Activated naive CD4-positive, alpha-beta T cell treated with anti-CD3 and anti-CD28 coated beads, Interleukin-2, amount 50 U/mL, for 24 hours (primary cell): ENCODE results near the gene RAB3IP.

Experiments used
- H3K27ac Mint-ChIP-seq: one replicate; pipeline ENCODE4 v1.8.0; 2021; ENCODE audit warnings: mild to moderate bottlenecking, mixed read lengths
- H3K27me3 Mint-ChIP-seq: one replicate; pipeline ENCODE4 v1.8.0; 2021; ENCODE audit warnings: mixed read lengths
- H3K36me3 Mint-ChIP-seq: one replicate; pipeline ENCODE4 v1.8.0; 2021; ENCODE audit warnings: mixed read lengths
- H3K4me1 Mint-ChIP-seq: one replicate; pipeline ENCODE4 v1.8.0; 2021; ENCODE audit warnings: mixed read lengths
- H3K4me3 Mint-ChIP-seq: one replicate; pipeline ENCODE4 v1.8.0; 2021; ENCODE audit warnings: mild to moderate bottlenecking, mixed read lengths
- H3K9me3 Mint-ChIP-seq: one replicate; pipeline ENCODE4 v1.8.0; 2021; ENCODE audit warnings: mixed read lengths

RAB3IP gene, protein sequence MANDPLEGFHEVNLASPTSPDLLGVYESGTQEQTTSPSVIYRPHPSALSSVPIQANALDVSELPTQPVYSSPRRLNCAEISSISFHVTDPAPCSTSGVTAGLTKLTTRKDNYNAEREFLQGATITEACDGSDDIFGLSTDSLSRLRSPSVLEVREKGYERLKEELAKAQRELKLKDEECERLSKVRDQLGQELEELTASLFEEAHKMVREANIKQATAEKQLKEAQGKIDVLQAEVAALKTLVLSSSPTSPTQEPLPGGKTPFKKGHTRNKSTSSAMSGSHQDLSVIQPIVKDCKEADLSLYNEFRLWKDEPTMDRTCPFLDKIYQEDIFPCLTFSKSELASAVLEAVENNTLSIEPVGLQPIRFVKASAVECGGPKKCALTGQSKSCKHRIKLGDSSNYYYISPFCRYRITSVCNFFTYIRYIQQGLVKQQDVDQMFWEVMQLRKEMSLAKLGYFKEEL

GRCh38 chr12:69738351-69739286 is at the start of gene RAB3IP:
TSS of gene RAB3IP (plus strand) at chr12:69738860. CDS start at chr12:69755409, 16,549 bp downstream.
- Mint-ChIP-seq H3K9me3 (no peaks in the 10 kb centered on the region), H3K27ac (peak within 1 kb of the TSS; percentile 49), H3K36me3 (no peaks in the 10 kb centered on the region), H3K4me1 (peaks cover 34% of the 10 kb centered on the region), H3K27me3 (no peaks in the 10 kb centered on the region), H3K4me3 (peak within 1 kb of the TSS; percentile 93)

DNA sequence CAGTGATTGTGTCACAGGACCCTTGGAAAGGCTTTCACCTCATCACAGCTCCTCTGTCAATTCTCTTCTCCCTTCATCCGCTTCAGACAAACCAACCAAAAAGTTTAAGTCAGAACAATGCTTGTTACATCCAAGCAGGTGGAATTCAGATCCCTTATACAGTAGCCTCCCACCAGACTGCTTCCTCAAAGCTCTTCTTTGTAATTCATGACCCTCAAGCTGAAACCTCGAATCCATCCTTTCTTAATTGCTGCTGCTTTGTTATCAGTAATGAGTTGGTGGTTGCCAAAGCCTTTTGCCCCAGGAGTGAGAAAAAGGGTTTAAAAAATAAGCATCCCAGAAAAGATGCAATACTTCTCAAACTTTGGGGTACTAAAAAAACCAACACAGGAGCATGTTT is 49.0 kb upstream of the RAB3IP start:
- Mint-ChIP-seq H3K4me3 (no peak overlapping the region), H3K36me3 (no peaks in the 10 kb centered on the region), H3K9me3 (no peaks in the 10 kb centered on the region), H3K27ac (no peak overlapping the region), H3K27me3 (peaks cover 4% of the 10 kb centered on the region), H3K4me1 (peaks cover 8% of the 10 kb centered on the region)

DNA sequence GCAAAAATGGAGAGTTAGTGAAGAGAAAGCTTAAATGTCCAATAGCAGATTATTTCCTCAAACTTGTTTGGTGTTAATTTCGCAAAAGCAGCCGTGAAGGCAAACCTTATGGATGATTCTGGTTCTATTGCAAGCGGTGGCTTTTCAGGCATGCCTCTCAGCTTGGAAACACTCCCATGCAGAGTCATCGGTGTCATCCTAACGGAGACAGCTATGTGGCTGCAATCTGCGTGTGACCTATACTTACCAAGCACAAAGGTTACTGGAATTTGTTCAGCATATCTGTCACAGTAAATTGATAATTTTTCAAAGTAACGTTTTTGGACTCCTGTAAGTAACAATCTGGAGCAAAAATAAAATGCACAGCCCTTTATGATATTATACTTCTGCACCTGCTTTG is 44.5 kb upstream of the RAB3IP start:
- no peak overlapping the region for H3K4me3 Mint-ChIP-seq
- H3K36me3 Mint-ChIP-seq = no peaks in the 10 kb centered on the region
- no peak overlapping the region for H3K27ac Mint-ChIP-seq
- H3K4me1 Mint-ChIP-seq = peaks cover 6% of the 10 kb centered on the region
- H3K9me3 Mint-ChIP-seq = no peaks in the 10 kb centered on the region
- peaks cover 4% of the 10 kb centered on the region for H3K27me3 Mint-ChIP-seq

DNA sequence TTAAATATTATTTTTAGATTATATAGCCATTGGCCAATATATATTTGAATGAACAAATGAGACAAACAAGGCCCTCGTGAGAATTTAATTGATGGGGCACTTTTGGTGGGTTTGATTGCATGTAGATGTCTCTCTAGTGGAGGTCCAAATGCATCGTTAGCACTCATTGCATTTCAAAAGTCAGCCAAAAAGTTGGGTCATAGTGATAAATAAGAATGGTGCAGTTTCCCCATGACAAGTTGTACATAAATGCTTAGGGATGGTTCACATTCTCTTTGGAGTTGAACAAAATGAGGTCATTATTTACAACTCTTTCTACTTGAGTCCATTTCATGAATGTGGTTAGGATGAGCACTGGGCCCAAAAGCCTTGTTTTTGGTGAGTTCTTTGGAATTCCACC is 40.6 kb upstream of the RAB3IP start:
- Mint-ChIP-seq H3K4me1 (no peaks in the 10 kb centered on the region), H3K4me3 (no peak overlapping the region), H3K36me3 (no peaks in the 10 kb centered on the region), H3K27ac (no peak overlapping the region), H3K9me3 (no peaks in the 10 kb centered on the region), H3K27me3 (no peaks in the 10 kb centered on the region)

DNA sequence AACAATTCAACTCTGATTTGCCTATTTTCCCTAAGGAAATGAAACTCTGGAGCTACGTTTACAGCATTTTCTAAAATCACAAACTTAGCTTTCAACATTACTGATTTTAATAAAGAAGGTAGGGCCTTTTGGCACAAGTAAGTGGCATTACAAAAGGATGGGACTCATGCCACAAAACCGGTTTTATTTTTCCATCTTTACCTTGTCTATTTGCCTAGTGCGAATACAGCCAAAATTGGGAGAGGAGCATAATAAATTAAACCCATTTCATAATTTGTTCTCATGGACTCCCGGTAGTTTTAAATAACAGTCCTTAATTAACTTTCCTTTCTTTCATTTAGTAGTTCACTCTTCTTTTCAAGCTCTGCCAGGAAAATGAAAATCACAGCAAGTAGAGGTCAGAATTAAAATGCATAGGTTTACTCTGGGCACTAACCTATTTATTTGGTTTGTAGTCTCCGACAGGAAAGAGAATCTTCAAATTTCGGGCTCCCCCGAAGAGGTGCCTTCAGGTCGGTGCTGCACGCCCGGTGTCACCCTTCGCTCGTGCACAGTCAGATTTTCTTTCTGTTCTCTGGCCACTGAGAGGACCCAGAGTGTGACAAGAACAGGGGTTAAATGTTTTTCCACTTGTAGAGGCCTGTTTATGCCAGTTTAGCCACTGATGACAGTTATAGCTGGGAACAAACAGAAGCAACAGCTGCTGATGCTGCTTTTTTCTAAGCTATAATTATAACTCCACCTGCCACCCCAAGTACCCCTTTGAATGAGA is 39.7 kb upstream of the RAB3IP start, which contains the start of gene BEST3:
TSS of gene BEST3 (minus strand) at position 535 of the 772 bp plus-strand sequence. CDS start 1,505 bp downstream, outside the sequence.
- H3K4me1 Mint-ChIP-seq = no peaks in the 10 kb centered on the region
- H3K27me3 Mint-ChIP-seq = no peaks in the 10 kb centered on the region
- H3K9me3 Mint-ChIP-seq = no peaks in the 10 kb centered on the region
- no peak within 1 kb of the TSS for H3K27ac Mint-ChIP-seq
- H3K36me3 Mint-ChIP-seq = no peaks in the 10 kb centered on the region
- H3K4me3 Mint-ChIP-seq = no peak within 1 kb of the TSS

DNA sequence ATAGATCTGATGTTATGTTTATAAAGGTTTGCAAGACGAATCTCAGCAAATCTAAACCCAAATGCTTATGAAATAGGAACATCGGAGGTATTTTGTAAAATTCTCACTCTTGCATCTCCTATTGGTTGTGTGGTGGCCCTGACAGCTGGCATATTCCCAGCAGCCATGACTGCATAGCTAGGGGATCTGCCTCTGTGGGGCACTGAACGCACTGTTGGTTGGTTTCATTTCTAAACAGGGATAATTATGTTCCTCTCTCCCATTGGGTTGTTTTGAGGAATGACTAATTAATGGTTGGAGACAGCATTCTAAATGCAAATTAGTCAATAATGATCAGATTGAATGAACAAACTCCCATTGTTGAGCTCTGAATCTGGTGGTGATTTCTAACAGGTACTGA is 36.8 kb upstream of the RAB3IP start:
- no peak overlapping the region for H3K27ac Mint-ChIP-seq
- no peaks in the 10 kb centered on the region for H3K4me1 Mint-ChIP-seq
- no peaks in the 10 kb centered on the region for H3K9me3 Mint-ChIP-seq
- H3K4me3 Mint-ChIP-seq = no peak overlapping the region
- no peaks in the 10 kb centered on the region for H3K36me3 Mint-ChIP-seq
- peaks cover 6% of the 10 kb centered on the region for H3K27me3 Mint-ChIP-seq

DNA sequence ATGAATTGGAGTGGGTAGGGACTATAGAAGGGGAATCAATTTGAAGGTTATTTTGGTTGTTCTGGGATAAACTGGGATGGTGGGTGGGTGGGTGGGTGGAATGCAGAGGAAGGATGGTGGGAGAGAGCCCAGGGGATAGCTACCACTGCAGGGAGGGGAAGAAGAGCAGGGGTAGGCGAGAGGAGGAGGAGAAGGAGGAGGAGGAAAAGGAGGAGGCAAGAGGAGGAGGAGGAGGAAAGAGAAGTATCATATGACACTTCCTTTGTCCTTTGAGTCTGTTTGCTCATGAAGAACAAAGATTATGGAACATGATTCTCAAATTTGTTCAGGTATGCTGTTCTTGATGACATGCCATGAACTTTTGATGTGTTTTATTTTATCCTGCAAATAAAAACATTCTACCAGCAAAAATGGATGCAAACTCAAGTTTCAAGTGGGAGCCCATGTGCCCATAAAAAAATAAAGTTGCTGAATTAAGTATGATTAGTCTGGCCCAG is 35.5 kb upstream of the RAB3IP start:
- Mint-ChIP-seq H3K9me3 (no peaks in the 10 kb centered on the region), H3K4me1 (no peaks in the 10 kb centered on the region), H3K27me3 (peaks cover 13% of the 10 kb centered on the region), H3K36me3 (no peaks in the 10 kb centered on the region), H3K27ac (no peak overlapping the region), H3K4me3 (no peak overlapping the region)

DNA sequence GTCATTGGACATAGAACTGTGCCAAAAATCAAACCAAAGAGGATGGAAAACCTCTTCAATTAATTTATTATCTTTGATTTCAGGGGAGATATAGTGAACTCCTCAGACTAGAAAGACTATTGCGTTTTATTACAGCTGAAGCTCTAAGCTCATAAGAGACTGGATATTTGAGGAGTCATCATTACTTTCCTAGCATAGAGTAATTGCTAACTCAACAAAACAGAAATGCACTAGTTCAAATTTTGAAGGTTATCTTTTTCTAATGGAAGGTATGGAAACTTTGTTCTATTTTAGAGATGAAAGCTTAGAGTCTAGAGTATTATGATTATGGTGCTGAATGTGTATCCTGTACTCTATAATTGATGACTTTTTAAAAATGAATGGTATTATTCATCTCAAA is 34.3 kb upstream of the RAB3IP start:
- Mint-ChIP-seq H3K27me3 (peaks cover 20% of the 10 kb centered on the region), H3K9me3 (peaks cover 4% of the 10 kb centered on the region), H3K27ac (no peak overlapping the region), H3K36me3 (no peaks in the 10 kb centered on the region), H3K4me3 (no peak overlapping the region), H3K4me1 (no peaks in the 10 kb centered on the region)

GRCh38 chr12:69708649-69709048 is 30.0 kb upstream of the RAB3IP start:
- Mint-ChIP-seq H3K27me3 (peaks cover 23% of the 10 kb centered on the region), H3K27ac (no peak overlapping the region), H3K9me3 (peaks cover 4% of the 10 kb centered on the region), H3K36me3 (no peaks in the 10 kb centered on the region), H3K4me3 (no peak overlapping the region), H3K4me1 (no peaks in the 10 kb centered on the region)

DNA sequence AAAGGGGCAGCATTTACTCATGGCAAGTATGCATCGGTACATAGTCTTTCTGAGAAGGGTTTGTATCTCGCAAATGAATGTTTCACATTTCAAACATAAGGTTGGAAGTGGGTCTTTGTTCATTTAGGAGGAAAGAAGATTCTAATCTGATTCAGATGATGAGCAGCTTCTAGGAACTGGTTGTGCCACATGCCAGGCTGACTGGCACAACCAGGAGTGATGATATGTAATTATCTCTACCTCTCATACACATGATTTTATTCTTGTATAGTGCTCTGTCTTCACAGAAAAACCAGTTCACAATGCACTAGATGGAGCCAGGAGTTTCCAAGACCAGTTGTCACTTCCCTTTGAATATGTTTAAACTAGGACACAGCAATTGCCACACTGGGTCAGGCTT is 25.8 kb upstream of the RAB3IP start:
- Mint-ChIP-seq H3K4me3 (no peak overlapping the region), H3K4me1 (no peaks in the 10 kb centered on the region), H3K9me3 (peaks cover 4% of the 10 kb centered on the region), H3K36me3 (no peaks in the 10 kb centered on the region), H3K27me3 (peaks cover 14% of the 10 kb centered on the region), H3K27ac (no peak overlapping the region)

DNA sequence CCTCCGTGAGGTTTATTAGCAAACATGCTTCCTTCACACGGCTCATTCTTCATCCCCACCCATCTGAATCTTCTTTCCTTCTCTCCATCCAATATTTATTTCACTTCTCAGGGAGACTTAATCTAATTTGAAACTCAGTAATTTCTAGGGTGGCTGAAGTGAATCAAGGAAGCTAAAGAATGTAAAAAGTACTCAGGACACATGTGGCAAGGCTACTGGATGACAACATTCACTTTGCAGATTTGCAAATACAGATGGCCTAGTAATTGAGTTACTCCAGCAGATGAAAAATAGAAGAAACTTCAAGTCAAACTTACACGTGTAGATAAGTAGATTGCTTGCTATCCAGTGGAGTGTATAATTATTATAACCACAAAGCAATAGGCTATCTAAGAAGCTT is 24.1 kb upstream of the RAB3IP start:
- peaks cover 6% of the 10 kb centered on the region for H3K27me3 Mint-ChIP-seq
- no peaks in the 10 kb centered on the region for H3K36me3 Mint-ChIP-seq
- H3K27ac Mint-ChIP-seq = no peak overlapping the region
- no peaks in the 10 kb centered on the region for H3K9me3 Mint-ChIP-seq
- H3K4me1 Mint-ChIP-seq = no peaks in the 10 kb centered on the region
- H3K4me3 Mint-ChIP-seq = no peak overlapping the region

DNA sequence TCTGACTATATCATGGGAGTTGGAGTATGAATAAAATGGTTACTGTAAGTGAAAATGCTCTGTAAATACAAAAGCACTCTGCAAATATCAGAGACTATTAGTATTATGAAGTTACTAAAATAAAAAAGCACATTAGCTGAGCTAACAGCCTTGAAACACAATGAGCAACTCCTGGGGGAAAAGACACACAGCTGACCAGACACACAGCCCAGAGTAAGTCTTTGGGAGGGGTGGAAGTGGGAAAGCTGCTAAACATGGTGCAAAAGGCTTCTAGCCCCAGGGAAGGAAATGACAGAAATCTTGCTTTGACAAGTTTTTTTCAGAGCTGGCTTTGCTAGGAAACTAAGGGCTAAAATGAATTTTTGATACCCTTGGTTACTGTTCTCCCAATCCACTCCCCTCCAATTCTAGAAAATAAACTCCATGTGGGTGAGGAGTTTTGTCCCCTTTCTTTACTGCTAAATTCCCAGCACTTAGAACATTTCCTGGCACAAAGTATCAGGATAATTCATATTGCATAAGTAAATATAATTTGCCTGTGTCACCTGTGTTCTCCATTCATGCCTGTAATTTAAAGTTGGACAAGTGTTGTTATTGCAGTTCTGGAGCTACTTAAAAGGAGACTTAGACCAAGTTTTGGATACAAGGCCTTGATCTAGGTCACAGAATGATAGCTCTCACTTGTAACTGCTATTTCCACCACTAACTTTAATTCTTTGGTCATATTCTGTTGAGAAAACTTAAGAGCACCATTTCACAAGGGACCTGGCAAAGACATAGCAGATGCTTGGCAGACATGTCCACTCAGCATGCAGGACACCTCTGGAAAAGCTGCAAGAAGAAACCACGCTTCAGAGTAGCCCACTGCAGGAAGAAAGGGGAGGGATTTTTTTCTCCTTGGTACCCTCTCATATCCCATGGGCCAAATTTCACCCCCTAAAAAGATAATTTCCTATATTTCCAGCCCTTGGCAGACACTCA is 19.0 kb upstream of the RAB3IP start:
- H3K9me3 Mint-ChIP-seq = peaks cover 5% of the 10 kb centered on the region

GRCh38 chr12:69720750-69721149 is 17.9 kb upstream of the RAB3IP start:
- H3K27ac Mint-ChIP-seq = no peak overlapping the region
- no peaks in the 10 kb centered on the region for H3K4me1 Mint-ChIP-seq
- H3K36me3 Mint-ChIP-seq = peaks cover 4% of the 10 kb centered on the region
- peaks cover 9% of the 10 kb centered on the region for H3K9me3 Mint-ChIP-seq
- no peak overlapping the region for H3K4me3 Mint-ChIP-seq
- peaks cover 6% of the 10 kb centered on the region for H3K27me3 Mint-ChIP-seq

More for the DNA sequence above, 19.0 kb upstream of the RAB3IP start:
- Mint-ChIP-seq H3K27me3 (peaks cover 6% of the 10 kb centered on the region), H3K27ac (no peak overlapping the region), H3K4me1 (no peaks in the 10 kb centered on the region), H3K4me3 (no peak overlapping the region), H3K36me3 (peaks cover 4% of the 10 kb centered on the region)

DNA sequence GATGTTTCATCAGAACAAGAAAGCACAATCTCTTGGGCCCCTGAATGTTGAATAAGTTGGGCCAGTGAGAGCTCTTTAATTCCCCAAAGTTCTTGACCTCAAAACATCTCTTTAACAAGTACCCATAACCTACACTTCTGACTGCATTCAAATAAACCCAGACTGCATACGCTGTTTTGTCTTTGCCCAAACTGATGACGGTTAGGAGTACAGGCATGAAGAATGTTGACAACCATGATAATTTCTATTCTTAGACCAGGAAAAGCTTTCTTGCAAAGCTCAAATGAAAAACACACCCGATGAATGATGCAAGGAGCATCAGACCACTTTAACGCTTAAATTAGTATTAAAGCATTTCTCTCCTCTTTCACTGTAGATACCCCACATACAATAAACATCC is 11.7 kb upstream of the RAB3IP start:
- Mint-ChIP-seq H3K4me3 (no peak overlapping the region), H3K27me3 (peaks cover 4% of the 10 kb centered on the region), H3K4me1 (no peaks in the 10 kb centered on the region), H3K36me3 (peaks cover 4% of the 10 kb centered on the region), H3K27ac (no peak overlapping the region), H3K9me3 (peaks cover 9% of the 10 kb centered on the region)
